ENCODE data around the gene EPRS1.
"Not testable (repeated sequence)": the region's sequence is repeated elsewhere in the genome, so short reads cannot be mapped to it uniquely, and the experiment has no call there.

DNA sequence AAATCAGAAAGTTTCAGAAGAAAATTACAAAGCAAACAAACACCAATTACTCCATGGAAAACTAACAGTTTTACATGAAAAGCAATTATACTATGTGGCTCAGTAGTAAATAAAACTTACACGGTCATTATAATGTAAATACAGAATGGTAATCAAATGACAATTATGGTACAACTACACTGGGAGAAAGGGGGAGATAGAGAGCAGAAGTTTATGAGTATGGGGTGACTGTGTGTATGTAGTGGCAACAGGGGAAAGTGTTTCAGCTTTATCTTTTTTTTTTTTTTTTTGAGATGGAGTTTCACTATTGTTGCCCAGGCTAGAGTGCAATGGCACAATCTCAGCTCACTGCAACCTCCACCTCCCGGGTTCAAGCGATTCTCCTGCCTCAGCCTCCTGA lies 8.5 kb downstream of the EPRS1 start:
- TF ChIP-seq, protein P1, sequence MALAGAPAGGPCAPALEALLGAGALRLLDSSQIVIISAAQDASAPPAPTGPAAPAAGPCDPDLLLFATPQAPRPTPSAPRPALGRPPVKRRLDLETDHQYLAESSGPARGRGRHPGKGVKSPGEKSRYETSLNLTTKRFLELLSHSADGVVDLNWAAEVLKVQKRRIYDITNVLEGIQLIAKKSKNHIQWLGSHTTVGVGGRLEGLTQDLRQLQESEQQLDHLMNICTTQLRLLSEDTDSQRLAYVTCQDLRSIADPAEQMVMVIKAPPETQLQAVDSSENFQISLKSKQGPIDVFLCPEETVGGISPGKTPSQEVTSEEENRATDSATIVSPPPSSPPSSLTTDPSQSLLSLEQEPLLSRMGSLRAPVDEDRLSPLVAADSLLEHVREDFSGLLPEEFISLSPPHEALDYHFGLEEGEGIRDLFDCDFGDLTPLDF (CRISPR knock-in tag; IDR thresholded peaks at IDR 0.05) = not testable (repeated sequence)
- TF ChIP-seq, protein P2, sequence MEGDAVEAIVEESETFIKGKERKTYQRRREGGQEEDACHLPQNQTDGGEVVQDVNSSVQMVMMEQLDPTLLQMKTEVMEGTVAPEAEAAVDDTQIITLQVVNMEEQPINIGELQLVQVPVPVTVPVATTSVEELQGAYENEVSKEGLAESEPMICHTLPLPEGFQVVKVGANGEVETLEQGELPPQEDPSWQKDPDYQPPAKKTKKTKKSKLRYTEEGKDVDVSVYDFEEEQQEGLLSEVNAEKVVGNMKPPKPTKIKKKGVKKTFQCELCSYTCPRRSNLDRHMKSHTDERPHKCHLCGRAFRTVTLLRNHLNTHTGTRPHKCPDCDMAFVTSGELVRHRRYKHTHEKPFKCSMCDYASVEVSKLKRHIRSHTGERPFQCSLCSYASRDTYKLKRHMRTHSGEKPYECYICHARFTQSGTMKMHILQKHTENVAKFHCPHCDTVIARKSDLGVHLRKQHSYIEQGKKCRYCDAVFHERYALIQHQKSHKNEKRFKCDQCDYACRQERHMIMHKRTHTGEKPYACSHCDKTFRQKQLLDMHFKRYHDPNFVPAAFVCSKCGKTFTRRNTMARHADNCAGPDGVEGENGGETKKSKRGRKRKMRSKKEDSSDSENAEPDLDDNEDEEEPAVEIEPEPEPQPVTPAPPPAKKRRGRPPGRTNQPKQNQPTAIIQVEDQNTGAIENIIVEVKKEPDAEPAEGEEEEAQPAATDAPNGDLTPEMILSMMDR (IDR thresholded peaks at IDR 0.05 in 2 of 3, conservative IDR thresholded peaks at IDR 0.05 in 1 of 3; ENCODE audit: insufficient read depth in 2 of 3, low read depth in 1 of 3, low read length in 3 of 3) = peak in 2 of 3 experiments; percentile 14; a peak in 2 of 6 replicates
- not testable (repeated sequence) for TF ChIP-seq PTBP1 (IDR thresholded peaks at IDR 0.05; ENCODE audit: low read depth, low read length); JUN (IDR thresholded peaks at IDR 0.05; ENCODE audit: borderline replicate concordance, low read depth, low read length); JUN (CRISPR knock-in tag; IDR thresholded peaks at IDR 0.05; ENCODE audit: borderline replicate concordance)
